GM18861 (cell line): ENCODE measurements around the gene WDR88.
A peak's percentile ranks its signal among the peaks of the same experiment; 100 is the strongest.
"Not testable (repeated sequence)": the region's sequence is repeated elsewhere in the genome, so short reads cannot be mapped to it uniquely, and the experiment has no call there.

Experiments
- ATAC-seq: cut with Tn5 transposase; IDR thresholded peaks from one replicate; pipeline ENCODE4 v1.9.1; 2021; ENCODE audit not compliant: unreplicated experiment

The WDR88 gene

GRCh38 chr19:33168528-33168927 is 36.6 kb downstream of the WDR88 start:
- ATAC-seq: no peak

- ATAC-seq: no peak
Observed at GRCh38 chr19:33171222-33171795, 39.4 kb downstream of the WDR88 start.

GRCh38 chr19:33171916-33172359 is 40.0 kb downstream of the WDR88 start:
- no peak for ATAC-seq

GRCh38 chr19:33174186-33174585 is 42.3 kb downstream of the WDR88 start:
- ATAC-seq: no peak

GRCh38 chr19:33175156-33175782 is 43.4 kb downstream of the WDR88 start:
- ATAC-seq: no peak

- ATAC-seq: no peak
Observed at GRCh38 chr19:33175886-33176669, 44.2 kb downstream of the WDR88 start.

- ATAC-seq: peak; percentile 72
Observed at GRCh38 chr19:33176670-33177416, 44.9 kb downstream of the WDR88 start.

GRCh38 chr19:33177417-33177979 is 45.6 kb downstream of the WDR88 start:
- ATAC-seq: no peak

GRCh38 chr19:33186431-33187182 is 54.7 kb downstream of the WDR88 start:
- ATAC-seq: no peak

- no peak for ATAC-seq
Observed at GRCh38 chr19:33187183-33187540, 55.2 kb downstream of the WDR88 start.

GRCh38 chr19:33189453-33189852 is 57.5 kb downstream of the WDR88 start:
- no peak for ATAC-seq

- ATAC-seq: not testable (repeated sequence)
Observed at GRCh38 chr19:33191092-33191491, 59.2 kb downstream of the WDR88 start.

GRCh38 chr19:33191501-33191900 is 59.6 kb downstream of the WDR88 start:
- no peak for ATAC-seq

GRCh38 chr19:33192010-33192409 is 60.1 kb downstream of the WDR88 start:
- no peak for ATAC-seq

- no peak for ATAC-seq
Observed at GRCh38 chr19:33193269-33193864, 61.5 kb downstream of the WDR88 start.

GRCh38 chr19:33193865-33194362 is 62.0 kb downstream of the WDR88 start, which contains the start of gene LRP3:
TSS of gene LRP3 (plus strand) at chr19:33194330. CDS start at chr19:33194786, 456 bp downstream.
- no peak for ATAC-seq

- ATAC-seq: no peak
Observed at GRCh38 chr19:33194532-33194885, 62.6 kb downstream of the WDR88 start.

GRCh38 chr19:33194886-33195644 is 63.2 kb downstream of the WDR88 start:
- no peak for ATAC-seq
